ENCODE data around the gene APIP.

APIP gene

DNA sequence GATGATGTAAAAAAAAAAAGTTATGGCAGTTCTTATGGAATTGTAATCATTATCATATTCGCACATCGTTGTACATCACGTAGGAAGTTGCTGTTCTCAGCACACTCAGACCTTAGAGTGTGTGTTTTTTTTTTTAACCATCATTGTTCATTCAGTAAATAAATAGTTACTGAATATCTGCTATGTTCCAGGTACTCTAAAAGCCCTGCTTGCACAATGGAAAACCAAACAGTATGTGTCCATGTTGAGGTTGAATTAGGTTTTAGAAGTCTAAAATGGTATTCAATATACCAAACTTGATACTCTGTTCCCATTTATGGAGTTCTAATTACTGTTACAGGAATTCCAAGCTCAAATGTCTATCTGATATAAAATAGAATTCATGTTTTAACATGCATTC is 41.4 kb upstream of the APIP start:
- TF ChIP-seq, protein P1, sequence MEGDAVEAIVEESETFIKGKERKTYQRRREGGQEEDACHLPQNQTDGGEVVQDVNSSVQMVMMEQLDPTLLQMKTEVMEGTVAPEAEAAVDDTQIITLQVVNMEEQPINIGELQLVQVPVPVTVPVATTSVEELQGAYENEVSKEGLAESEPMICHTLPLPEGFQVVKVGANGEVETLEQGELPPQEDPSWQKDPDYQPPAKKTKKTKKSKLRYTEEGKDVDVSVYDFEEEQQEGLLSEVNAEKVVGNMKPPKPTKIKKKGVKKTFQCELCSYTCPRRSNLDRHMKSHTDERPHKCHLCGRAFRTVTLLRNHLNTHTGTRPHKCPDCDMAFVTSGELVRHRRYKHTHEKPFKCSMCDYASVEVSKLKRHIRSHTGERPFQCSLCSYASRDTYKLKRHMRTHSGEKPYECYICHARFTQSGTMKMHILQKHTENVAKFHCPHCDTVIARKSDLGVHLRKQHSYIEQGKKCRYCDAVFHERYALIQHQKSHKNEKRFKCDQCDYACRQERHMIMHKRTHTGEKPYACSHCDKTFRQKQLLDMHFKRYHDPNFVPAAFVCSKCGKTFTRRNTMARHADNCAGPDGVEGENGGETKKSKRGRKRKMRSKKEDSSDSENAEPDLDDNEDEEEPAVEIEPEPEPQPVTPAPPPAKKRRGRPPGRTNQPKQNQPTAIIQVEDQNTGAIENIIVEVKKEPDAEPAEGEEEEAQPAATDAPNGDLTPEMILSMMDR (IDR thresholded peaks at IDR 0.05; ENCODE audit: low read depth, low read length, missing control alignments), result no peak
- DNase-seq (ENCODE audit: extremely low read depth, low read depth), result no peak
- H3K4me3 ChIP-seq (replicated peaks; ENCODE audit: low read depth, low read length), result no peak overlapping the region

DNA sequence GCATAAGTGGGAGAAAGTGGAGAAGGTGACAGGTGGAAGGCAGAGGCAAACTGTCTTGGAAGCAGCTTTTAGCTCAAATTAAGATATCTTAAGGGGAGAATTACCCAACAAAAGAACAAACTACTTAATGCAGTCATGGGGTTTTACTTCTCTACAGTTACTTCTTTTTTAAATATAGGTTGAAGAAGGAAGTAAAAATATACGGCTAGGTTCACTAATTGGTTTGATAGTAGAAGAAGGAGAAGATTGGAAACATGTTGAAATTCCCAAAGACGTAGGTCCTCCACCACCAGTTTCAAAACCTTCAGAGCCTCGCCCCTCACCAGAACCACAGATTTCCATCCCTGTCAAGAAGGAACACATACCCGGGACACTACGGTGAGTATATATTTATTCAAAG is 41.0 kb upstream of the APIP start:
- no peak overlapping the region for H3K4me3 ChIP-seq (replicated peaks; ENCODE audit: low read depth, low read length)
- TF ChIP-seq, protein P1 (IDR thresholded peaks at IDR 0.05; ENCODE audit: low read depth, low read length, missing control alignments), result no peak
- DNase-seq (ENCODE audit: extremely low read depth, low read depth), result no peak

DNA sequence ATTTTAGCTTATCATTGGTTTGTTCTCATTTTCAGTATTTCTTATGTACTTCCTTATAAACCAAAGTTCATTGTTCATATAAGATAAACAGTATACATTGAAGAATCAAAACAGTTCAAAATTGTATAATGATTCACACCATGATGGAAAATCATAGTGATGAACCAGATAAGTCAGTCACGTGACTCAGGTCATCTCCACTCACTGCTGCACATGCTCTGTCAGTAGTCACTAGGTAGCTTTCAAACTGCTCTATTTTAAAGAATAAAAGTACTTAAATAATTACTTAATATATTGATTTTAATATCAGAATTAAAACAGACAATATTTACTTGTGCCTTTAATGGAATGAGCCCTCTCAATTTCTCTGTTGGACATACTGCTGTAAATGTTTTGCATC is 37.8 kb upstream of the APIP start:
- no peak overlapping the region for H3K4me3 ChIP-seq (replicated peaks; ENCODE audit: low read depth, low read length)
- DNase-seq (ENCODE audit: extremely low read depth, low read depth), result no peak
- TF ChIP-seq, protein P1 (IDR thresholded peaks at IDR 0.05; ENCODE audit: low read depth, low read length, missing control alignments), result no peak

DNA sequence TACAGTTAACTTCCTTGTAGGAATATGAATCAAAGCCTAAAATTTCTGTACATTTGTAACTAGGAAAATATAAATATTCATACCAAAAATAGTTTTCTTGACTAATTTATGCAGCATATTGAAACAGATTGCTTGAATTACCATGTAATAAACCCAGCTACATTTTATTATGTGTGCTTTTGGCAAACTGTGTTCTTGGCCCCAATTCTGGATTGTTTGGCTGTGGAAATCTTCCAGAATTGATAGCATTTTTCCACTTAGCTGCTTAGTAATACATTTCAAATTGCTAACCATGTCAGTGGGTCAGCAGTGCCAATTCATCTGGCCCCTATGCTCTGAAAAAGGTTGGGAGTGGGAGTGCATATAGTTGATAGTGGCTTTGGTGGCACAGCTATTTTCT is 32.5 kb upstream of the APIP start:
- TF ChIP-seq, protein P1 (IDR thresholded peaks at IDR 0.05; ENCODE audit: low read depth, low read length, missing control alignments), result no peak
- DNase-seq (ENCODE audit: extremely low read depth, low read depth), result no peak

DNA sequence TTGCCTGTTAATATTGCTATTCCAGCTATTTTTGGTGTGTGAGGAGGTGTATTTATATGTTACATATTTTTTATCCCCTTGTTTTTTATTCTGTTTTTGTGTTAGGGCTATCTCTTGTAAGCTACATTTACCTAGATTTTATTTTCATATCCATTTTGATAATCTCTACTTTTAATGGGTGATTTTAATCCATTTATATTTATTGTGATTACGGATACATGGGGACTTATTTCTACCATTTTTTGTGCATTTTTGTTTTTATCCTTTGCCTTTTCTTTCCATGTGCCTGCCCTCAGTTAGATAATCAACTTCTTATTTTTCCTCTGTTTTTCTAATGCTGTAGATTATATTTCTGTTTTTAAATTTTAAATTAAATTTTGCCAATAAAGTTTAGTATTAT is 28.5 kb upstream of the APIP start:
- DNase-seq (ENCODE audit: extremely low read depth, low read depth), result no peak
- no peak overlapping the region for H3K4me3 ChIP-seq (replicated peaks; ENCODE audit: low read depth, low read length)
- TF ChIP-seq, protein P1 (IDR thresholded peaks at IDR 0.05; ENCODE audit: low read depth, low read length, missing control alignments), result no peak

More for the DNA sequence above, 32.5 kb upstream of the APIP start:
- H3K4me3 ChIP-seq (replicated peaks; ENCODE audit: low read depth, low read length), result no peak overlapping the region

DNA sequence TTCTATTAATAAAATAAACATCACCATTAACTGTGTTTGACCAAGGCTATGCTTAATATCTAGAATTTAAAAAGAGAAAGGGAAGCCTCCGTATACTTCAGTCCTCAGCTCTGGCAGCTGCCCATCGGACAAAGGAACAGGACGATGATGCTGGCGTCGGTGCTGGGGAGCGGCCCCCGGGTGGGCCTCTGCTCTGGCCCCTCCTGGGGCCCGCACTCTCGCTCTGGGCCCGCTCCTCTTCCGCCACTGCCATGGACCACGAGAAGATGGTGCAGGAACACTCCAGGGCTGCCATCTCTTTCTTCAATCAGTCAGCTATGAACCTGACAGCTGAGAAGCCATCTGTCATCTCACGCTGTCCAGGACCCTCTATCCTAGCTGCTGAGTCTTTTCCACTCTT is 25.5 kb upstream of the APIP start:
- no peak for DNase-seq (ENCODE audit: extremely low read depth, low read depth)
- no peak overlapping the region for H3K4me3 ChIP-seq (replicated peaks; ENCODE audit: low read depth, low read length)
- TF ChIP-seq, protein P1 (IDR thresholded peaks at IDR 0.05; ENCODE audit: low read depth, low read length, missing control alignments), result no peak

- TF ChIP-seq, protein P1 (IDR thresholded peaks at IDR 0.05; ENCODE audit: low read depth, low read length, missing control alignments), result no peak
- DNase-seq (ENCODE audit: extremely low read depth, low read depth), result no peak
- no peak overlapping the region for H3K4me3 ChIP-seq (replicated peaks; ENCODE audit: low read depth, low read length)
These were observed 24.0 kb upstream of the APIP start for GRCh38 chr11:34940026-34940677.

All from HFF-Myc (cell line).